HG03354 (cell line): ENCODE measurements around the gene OSM.

Experiments
- ATAC-seq: cut with Tn5 transposase; IDR thresholded peaks from one replicate; pipeline ENCODE4 v1.9.1; 2021; ENCODE audit warnings: mild to moderate bottlenecking; ENCODE audit not compliant: unreplicated experiment, poor library complexity, severe bottlenecking

Gene OSM

GRCh38 chr22:30266445-30267381, at the start of gene OSM:
Gene OSM (minus strand): TSS chr22:30266851. CDS start chr22:30266799, 52 bp downstream.
- ATAC-seq = no peak

GRCh38 chr22:30315962-30316576, 49.4 kb upstream of the OSM start:
- ATAC-seq = no peak

- ATAC-seq = no peak
Measured at GRCh38 chr22:30314915-30315314, 48.3 kb upstream of the OSM start.

GRCh38 chr22:30313527-30314363, 47.1 kb upstream of the OSM start:
- no peak for ATAC-seq

- no peak for ATAC-seq
Measured at GRCh38 chr22:30312053-30312452, 45.4 kb upstream of the OSM start.

- no peak for ATAC-seq
Measured at GRCh38 chr22:30310881-30311771, 44.5 kb upstream of the OSM start.

- no peak for ATAC-seq
Measured at GRCh38 chr22:30309951-30310741, 43.5 kb upstream of the OSM start.

GRCh38 chr22:30308518-30309230, 42.0 kb upstream of the OSM start:
- ATAC-seq = peak; percentile 47

- no peak for ATAC-seq
Measured at GRCh38 chr22:30308093-30308492, 41.4 kb upstream of the OSM start.

GRCh38 chr22:30307041-30307574, 40.5 kb upstream of the OSM start:
- ATAC-seq = no peak

GRCh38 chr22:30306627-30307011, 40.0 kb upstream of the OSM start:
- no peak for ATAC-seq

- ATAC-seq = no peak
Measured at GRCh38 chr22:30305906-30306626, 39.4 kb upstream of the OSM start.

GRCh38 chr22:30305519-30305905, 38.9 kb upstream of the OSM start:
- ATAC-seq = peak; percentile 29

- ATAC-seq = no peak
Measured at GRCh38 chr22:30304495-30305244, 38.0 kb upstream of the OSM start.

- no peak for ATAC-seq
Measured at GRCh38 chr22:30302810-30303138, 36.1 kb upstream of the OSM start.

GRCh38 chr22:30301995-30302809, 35.6 kb upstream of the OSM start:
- ATAC-seq = no peak
